Vagina (tissue), 2 donors: ENCODE results near the gene TTC38.

Experiments
- CTCF ChIP-seq, 3 experiments: fragments of 450-650 bp in 2 of 3; fragments of 200-600 bp in 1 of 3; sonication (generic) in 1 of 3; IDR thresholded peaks; one replicate each; pipeline ENCODE4 v1.5.1; 2017 to 2019; ENCODE audit warnings: antibody characterized with exemption in 3 of 3, mild to moderate bottlenecking in 2 of 3, moderate library complexity in 2 of 3
- POLR2A ChIP-seq, 2 donors: fragments of 450-650 bp; IDR thresholded peaks; one replicate each; pipeline ENCODE4 v1.6.1; 2017; ENCODE audit warnings: antibody characterized with exemption in 2 of 2, mild to moderate bottlenecking in 2 of 2, moderate library complexity in 2 of 2
- POLR2AphosphoS5 ChIP-seq, 2 donors: sonication (generic); formaldehyde crosslinking; IDR thresholded peaks; one replicate each; pipeline ENCODE4 v1.9.0; 2017; ENCODE audit warnings: antibody characterized with exemption in 2 of 2, mild to moderate bottlenecking in 2 of 2, low read depth in 1 of 2; ENCODE audit not compliant: insufficient read depth in 1 of 2

GRCh38 chr22:46276563-46276962, 8.8 kb downstream of the TTC38 start:
- TF ChIP-seq POLR2A (IDR thresholded peaks at IDR 0.05) = no peak
- TF ChIP-seq POLR2AphosphoS5 (IDR thresholded peaks at IDR 0.05; ENCODE audit: insufficient read depth in 1 of 2, low read depth in 1 of 2) = no peak
- no peak for TF ChIP-seq CTCF (IDR thresholded peaks at IDR 0.05)
